Measurements from ENCODE around the gene CTXND1. TPM values are rescaled to one million over a fixed set of nuclear protein-coding genes. Genes with fewer than 3 reads are reported as not detected.
A peak's percentile ranks its signal among the peaks of the same experiment; 100 is the strongest.
"Not testable (repeated sequence)": the region's sequence is repeated elsewhere in the genome, so short reads cannot be mapped to it uniquely, and the experiment has no call there.

The CTXND1 gene
- total and polyA plus RNA-seq, 2 of the 13 experiments (the other 11 are each of a cell fraction or from before 2014, with no cell fraction given): 1.2 to 2.1 TPM

DNA sequence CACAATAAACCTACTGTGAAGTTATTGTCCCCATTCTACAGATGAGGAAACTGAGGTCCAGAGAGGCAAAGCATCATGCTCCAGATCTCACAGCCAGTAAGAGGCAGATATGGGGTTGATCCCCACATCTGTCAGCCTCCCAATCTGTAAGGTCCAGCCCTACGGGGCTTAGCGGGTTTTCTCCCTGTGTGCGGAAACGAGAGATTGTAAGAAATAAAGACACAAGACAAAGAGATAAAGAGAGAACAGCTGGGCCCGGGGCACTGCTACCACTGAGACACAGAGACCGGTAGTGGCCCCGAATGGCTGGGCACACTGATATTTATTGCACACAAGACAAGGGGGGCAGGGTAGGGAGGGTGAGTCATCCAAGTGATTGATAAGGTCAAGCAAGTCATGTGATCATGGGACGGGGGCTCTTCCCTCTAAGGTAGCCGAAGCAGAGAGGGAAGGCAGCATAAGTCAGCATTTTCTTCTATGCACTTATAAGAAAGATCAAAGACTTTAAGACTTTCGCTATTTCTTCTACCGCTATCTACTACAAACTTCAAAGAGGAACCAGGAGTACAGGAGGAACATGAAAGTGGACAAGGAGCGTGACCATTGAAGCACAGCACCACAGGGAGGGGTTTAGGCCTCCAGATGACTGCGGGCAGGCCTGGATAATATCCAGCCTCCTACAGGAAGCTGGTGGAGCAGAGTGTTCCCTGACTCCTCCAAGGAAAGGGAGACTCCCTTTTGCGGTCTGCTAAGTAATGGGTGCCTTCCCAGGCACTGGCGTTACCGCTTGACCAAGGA is 96.4 kb downstream of the CTXND1 start:
- H2AFZ ChIP-seq (ENCODE audit: low read length); ATAC-seq; FAIRE-seq; CTCF ChIA-PET (ENCODE audit: low intra/inter-chr PET ratio, low total read pairs); H3K9ac ChIP-seq (ENCODE audit: insufficient read depth, low read depth, low read length); H3K4me3 ChIP-seq (replicated peaks in 1 of 3; ENCODE audit: insufficient read depth in 1 of 3, low read depth in 2 of 3, low read length in 3 of 3); H3K9me3 ChIP-seq (ENCODE audit: low read length); H3K36me3 ChIP-seq (replicated peaks in 1 of 2; ENCODE audit: control insufficient read depth in 1 of 2, insufficient read depth in 2 of 2, low read length in 2 of 2); H3K27ac ChIP-seq (ENCODE audit: extremely low read length, insufficient read depth, low read length); BruUV-seq (replicated peaks); H4K20me1 ChIP-seq (ENCODE audit: insufficient read depth, low read length); H3K27me3 ChIP-seq (ENCODE audit: control insufficient read depth in 1 of 2, insufficient read depth in 2 of 2, low read length in 2 of 2); TF ChIP-seq NR2F6 (CRISPR knock-in tag; IDR thresholded peaks at IDR 0.05): not testable (repeated sequence)
- in situ Hi-C loops (cut with HindIII; ENCODE audit: extremely low pct_ligation_motif_present, low pct_unique_long_range_greater_than_20kb) (loop anchor here (25.0 kb wide), 1 partner anchor 268 kb away; the partner anchor contains the start of gene MTHFS), intact Hi-C loops (cut with micrococcal nuclease; ENCODE audit: unreplicated experiment) (loop anchor here (10.0 kb wide), 1 partner anchor 271 kb away; no protein-coding TSS in a partner anchor)
- POLR2A ChIA-PET: interaction anchor here (1.2 kb wide), 1 partner anchor 16 kb away, joined by 4 read pairs; no protein-coding TSS in a partner anchor
- peak; percentile 21 for DNase-seq (ENCODE audit: low spot score)
- H3K4me1 ChIP-seq (ENCODE audit: insufficient read depth, low read length): peaks cover 71% of the 10 kb centered on the region
- WGBS (ENCODE audit: low lambda C conversion rate): 88% methylated on average over 16 of the region's 16 CpGs
- peaks cover 24% of the 10 kb centered on the region for H3K79me2 ChIP-seq (ENCODE audit: insufficient read depth, low read length)
- peak overlapping the region; percentile 85; the same call in 1 of the 2 replicates for H3K4me2 ChIP-seq (ENCODE audit: low read depth, low read length)
- TF ChIP-seq, protein P1, sequence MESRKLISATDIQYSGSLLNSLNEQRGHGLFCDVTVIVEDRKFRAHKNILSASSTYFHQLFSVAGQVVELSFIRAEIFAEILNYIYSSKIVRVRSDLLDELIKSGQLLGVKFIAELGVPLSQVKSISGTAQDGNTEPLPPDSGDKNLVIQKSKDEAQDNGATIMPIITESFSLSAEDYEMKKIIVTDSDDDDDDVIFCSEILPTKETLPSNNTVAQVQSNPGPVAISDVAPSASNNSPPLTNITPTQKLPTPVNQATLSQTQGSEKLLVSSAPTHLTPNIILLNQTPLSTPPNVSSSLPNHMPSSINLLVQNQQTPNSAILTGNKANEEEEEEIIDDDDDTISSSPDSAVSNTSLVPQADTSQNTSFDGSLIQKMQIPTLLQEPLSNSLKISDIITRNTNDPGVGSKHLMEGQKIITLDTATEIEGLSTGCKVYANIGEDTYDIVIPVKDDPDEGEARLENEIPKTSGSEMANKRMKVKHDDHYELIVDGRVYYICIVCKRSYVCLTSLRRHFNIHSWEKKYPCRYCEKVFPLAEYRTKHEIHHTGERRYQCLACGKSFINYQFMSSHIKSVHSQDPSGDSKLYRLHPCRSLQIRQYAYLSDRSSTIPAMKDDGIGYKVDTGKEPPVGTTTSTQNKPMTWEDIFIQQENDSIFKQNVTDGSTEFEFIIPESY (CRISPR knock-in tag; IDR thresholded peaks at IDR 0.05): 0 out of 2 replicates have a peak, but pooled peaks have one; percentile 12
- TF ChIP-seq ZMYM3 (CRISPR knock-in tag; IDR thresholded peaks at IDR 0.05): peak; percentile 67; the same call in 1 of the 2 replicates
- TF ChIP-seq, protein P2, sequence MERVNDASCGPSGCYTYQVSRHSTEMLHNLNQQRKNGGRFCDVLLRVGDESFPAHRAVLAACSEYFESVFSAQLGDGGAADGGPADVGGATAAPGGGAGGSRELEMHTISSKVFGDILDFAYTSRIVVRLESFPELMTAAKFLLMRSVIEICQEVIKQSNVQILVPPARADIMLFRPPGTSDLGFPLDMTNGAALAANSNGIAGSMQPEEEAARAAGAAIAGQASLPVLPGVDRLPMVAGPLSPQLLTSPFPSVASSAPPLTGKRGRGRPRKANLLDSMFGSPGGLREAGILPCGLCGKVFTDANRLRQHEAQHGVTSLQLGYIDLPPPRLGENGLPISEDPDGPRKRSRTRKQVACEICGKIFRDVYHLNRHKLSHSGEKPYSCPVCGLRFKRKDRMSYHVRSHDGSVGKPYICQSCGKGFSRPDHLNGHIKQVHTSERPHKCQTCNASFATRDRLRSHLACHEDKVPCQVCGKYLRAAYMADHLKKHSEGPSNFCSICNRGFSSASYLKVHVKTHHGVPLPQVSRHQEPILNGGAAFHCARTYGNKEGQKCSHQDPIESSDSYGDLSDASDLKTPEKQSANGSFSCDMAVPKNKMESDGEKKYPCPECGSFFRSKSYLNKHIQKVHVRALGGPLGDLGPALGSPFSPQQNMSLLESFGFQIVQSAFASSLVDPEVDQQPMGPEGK (CRISPR knock-in tag; IDR thresholded peaks at IDR 0.05): 0 out of 2 replicates have a peak, but pooled peaks have one; percentile 11
- TF ChIP-seq FOSL2 (CRISPR knock-in tag; IDR thresholded peaks at IDR 0.05): peak; percentile 95
- TF ChIP-seq, protein P3, sequence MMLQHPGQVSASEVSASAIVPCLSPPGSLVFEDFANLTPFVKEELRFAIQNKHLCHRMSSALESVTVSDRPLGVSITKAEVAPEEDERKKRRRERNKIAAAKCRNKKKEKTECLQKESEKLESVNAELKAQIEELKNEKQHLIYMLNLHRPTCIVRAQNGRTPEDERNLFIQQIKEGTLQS (CRISPR knock-in tag; IDR thresholded peaks at IDR 0.05): 0 out of 2 replicates have a peak, but pooled peaks have one; percentile 20
- TF ChIP-seq, protein P4, sequence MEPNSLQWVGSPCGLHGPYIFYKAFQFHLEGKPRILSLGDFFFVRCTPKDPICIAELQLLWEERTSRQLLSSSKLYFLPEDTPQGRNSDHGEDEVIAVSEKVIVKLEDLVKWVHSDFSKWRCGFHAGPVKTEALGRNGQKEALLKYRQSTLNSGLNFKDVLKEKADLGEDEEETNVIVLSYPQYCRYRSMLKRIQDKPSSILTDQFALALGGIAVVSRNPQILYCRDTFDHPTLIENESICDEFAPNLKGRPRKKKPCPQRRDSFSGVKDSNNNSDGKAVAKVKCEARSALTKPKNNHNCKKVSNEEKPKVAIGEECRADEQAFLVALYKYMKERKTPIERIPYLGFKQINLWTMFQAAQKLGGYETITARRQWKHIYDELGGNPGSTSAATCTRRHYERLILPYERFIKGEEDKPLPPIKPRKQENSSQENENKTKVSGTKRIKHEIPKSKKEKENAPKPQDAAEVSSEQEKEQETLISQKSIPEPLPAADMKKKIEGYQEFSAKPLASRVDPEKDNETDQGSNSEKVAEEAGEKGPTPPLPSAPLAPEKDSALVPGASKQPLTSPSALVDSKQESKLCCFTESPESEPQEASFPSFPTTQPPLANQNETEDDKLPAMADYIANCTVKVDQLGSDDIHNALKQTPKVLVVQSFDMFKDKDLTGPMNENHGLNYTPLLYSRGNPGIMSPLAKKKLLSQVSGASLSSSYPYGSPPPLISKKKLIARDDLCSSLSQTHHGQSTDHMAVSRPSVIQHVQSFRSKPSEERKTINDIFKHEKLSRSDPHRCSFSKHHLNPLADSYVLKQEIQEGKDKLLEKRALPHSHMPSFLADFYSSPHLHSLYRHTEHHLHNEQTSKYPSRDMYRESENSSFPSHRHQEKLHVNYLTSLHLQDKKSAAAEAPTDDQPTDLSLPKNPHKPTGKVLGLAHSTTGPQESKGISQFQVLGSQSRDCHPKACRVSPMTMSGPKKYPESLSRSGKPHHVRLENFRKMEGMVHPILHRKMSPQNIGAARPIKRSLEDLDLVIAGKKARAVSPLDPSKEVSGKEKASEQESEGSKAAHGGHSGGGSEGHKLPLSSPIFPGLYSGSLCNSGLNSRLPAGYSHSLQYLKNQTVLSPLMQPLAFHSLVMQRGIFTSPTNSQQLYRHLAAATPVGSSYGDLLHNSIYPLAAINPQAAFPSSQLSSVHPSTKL (CRISPR knock-in tag; IDR thresholded peaks at IDR 0.05): peak; percentile 51
- TF ChIP-seq ZNF629 (CRISPR knock-in tag; conservative IDR thresholded peaks at IDR 0.05): peak; percentile 94
- TF ChIP-seq ZNF7 (CRISPR knock-in tag; IDR thresholded peaks at IDR 0.05): 0 out of 2 replicates have a peak, but pooled peaks have one; percentile 6
- TF ChIP-seq NR2F6 (IDR thresholded peaks at IDR 0.05): 0 out of 2 replicates have a peak, but pooled peaks have one; percentile 29
- peak; percentile 73; the same call in 1 of the 2 replicates for TF ChIP-seq CHD4 (IDR thresholded peaks at IDR 0.05; ENCODE audit: borderline replicate concordance, low read length)

Measured in HepG2 (cell line).